Loucy (cell line): ENCODE data around the gene CNTFR.

ENCODE experiments used
- H2AFZ ChIP-seq: fragments of 200-600 bp; sonication (generic); 2 replicates; pipeline ENCODE4 v1.6.0; 2016; ENCODE audit warnings: antibody characterized with exemption, mild to moderate bottlenecking, low read length, moderate library complexity
- H3F3A ChIP-seq: fragments of 200-600 bp; 2 replicates; pipeline ENCODE4 v1.6.0; 2016; ENCODE audit warnings: antibody characterized with exemption, low read depth, mild to moderate bottlenecking
- H3K27me3 ChIP-seq: fragments of 200-600 bp; sonication (generic); 2 replicates; pipeline ENCODE4 v1.6.1; 2014; ENCODE audit warnings: low read length, mild to moderate bottlenecking; ENCODE audit not compliant: insufficient read depth, poor library complexity, severe bottlenecking
- H3K36me3 ChIP-seq: fragments of 200-600 bp; sonication (generic); 2 replicates; pipeline ENCODE4 v1.6.1; 2016; ENCODE audit warnings: low read length; ENCODE audit not compliant: insufficient read depth
- H3K4me1 ChIP-seq: fragments of 200-600 bp; sonication (generic); 2 replicates; pipeline ENCODE4 v1.5.1; 2014; ENCODE audit warnings: low read length, mild to moderate bottlenecking; ENCODE audit not compliant: insufficient read depth, poor library complexity, severe bottlenecking
- H3K4me2 ChIP-seq: fragments of 200-600 bp; sonication (generic); 2 replicates; pipeline ENCODE4 v1.6.0; 2014; ENCODE audit warnings: antibody characterized with exemption, low read length, low read depth, mild to moderate bottlenecking; ENCODE audit not compliant: poor library complexity, severe bottlenecking
- H3K4me3 ChIP-seq: fragments of 200-600 bp; sonication (generic); 2 replicates; pipeline ENCODE4 v1.5.1; 2014; ENCODE audit warnings: low read length, mild to moderate bottlenecking, mixed read lengths; ENCODE audit not compliant: poor library complexity, severe bottlenecking
- H3K79me2 ChIP-seq: fragments of 200-600 bp; sonication (generic); 2 replicates; pipeline ENCODE4 v1.6.1; 2014; ENCODE audit warnings: low read length; ENCODE audit not compliant: insufficient read depth
- H3K9ac ChIP-seq: fragments of 200-600 bp; sonication (generic); 2 replicates; pipeline ENCODE4 v1.6.0; 2014; ENCODE audit warnings: mild to moderate bottlenecking, low read depth, low read length, moderate library complexity; ENCODE audit not compliant: poor library complexity, severe bottlenecking
- H3K9me2 ChIP-seq: fragments of 200-600 bp; sonication (generic); replicated peaks from 2 replicates; pipeline ENCODE4 v1.6.1; 2016; ENCODE audit warnings: low read depth, low read length, mixed read lengths
- H3K9me3 ChIP-seq: fragments of 200-600 bp; sonication (generic); 2 replicates; pipeline ENCODE4 v1.6.1; 2014; ENCODE audit warnings: mild to moderate bottlenecking, antibody characterized with exemption, low read length, low read depth; ENCODE audit not compliant: insufficient read depth
- H4K20me1 ChIP-seq: fragments of 200-600 bp; sonication (generic); 2 replicates; pipeline ENCODE4 v1.6.0; 2014; ENCODE audit warnings: antibody characterized with exemption, low read length, mild to moderate bottlenecking; ENCODE audit not compliant: insufficient read depth, poor library complexity, severe bottlenecking
- EZH2phosphoT487 ChIP-seq: fragments of 200-600 bp; IDR thresholded peaks from 2 replicates; pipeline ENCODE4 v1.6.1; 2018; ENCODE audit warnings: antibody characterized with exemption, mild to moderate bottlenecking, moderate library complexity, borderline replicate concordance
- TF ChIP-seq, protein P1 (sequence below): fragments of 200-600 bp; sonication (generic); conservative IDR thresholded peaks from 2 replicates; pipeline ENCODE4 v1.5.1; 2014; ENCODE audit warnings: mild to moderate bottlenecking, antibody characterized with exemption, low read length

Gene CNTFR

DNA sequence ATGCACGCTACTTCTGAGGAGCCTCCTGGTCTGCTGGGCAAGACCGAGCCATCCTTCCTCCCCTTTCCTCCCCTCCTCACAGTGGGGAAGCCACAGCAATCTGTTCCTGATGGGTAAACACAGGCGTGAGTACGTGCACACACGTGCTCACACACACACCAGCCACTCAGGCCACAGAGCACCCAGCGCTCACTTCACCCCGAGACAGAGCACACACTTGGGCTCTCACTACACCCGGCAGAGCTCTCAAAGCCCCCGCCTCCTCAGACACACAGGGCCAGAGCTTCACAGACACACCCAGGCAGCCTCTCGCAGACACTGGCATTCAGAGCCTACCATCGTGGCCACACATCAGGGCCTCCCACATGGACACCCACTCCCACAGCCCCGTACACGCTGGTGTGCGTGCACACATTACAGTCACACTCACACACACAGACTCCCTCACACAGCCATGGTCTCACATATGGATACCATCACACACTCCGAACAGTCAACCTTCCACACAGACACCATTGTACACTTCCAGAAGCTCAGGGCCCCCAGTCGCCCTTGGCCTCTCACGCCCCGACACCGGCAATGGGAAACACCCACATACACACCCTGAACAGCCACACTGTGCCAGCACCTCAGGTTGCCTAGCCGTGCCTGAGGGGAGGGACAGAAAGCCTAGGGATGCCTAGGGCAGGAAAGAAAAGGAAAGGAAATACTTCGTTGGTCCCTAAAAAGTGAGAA, 13.5 kb downstream of the CNTFR start:
- no peaks in the 10 kb centered on the region for H3F3A ChIP-seq
- H3K79me2 ChIP-seq, result no peaks in the 10 kb centered on the region
- TF ChIP-seq, protein P1, sequence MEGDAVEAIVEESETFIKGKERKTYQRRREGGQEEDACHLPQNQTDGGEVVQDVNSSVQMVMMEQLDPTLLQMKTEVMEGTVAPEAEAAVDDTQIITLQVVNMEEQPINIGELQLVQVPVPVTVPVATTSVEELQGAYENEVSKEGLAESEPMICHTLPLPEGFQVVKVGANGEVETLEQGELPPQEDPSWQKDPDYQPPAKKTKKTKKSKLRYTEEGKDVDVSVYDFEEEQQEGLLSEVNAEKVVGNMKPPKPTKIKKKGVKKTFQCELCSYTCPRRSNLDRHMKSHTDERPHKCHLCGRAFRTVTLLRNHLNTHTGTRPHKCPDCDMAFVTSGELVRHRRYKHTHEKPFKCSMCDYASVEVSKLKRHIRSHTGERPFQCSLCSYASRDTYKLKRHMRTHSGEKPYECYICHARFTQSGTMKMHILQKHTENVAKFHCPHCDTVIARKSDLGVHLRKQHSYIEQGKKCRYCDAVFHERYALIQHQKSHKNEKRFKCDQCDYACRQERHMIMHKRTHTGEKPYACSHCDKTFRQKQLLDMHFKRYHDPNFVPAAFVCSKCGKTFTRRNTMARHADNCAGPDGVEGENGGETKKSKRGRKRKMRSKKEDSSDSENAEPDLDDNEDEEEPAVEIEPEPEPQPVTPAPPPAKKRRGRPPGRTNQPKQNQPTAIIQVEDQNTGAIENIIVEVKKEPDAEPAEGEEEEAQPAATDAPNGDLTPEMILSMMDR, result no peak
- TF ChIP-seq EZH2phosphoT487, result no peak
- H3K36me3 ChIP-seq, result no peaks in the 10 kb centered on the region
- H3K9me2 ChIP-seq, result no peaks in the 10 kb centered on the region
- H3K9ac ChIP-seq, result no peak overlapping the region
- H3K4me2 ChIP-seq, result no peak overlapping the region
- H3K4me3 ChIP-seq, result no peak overlapping the region
- H2AFZ ChIP-seq, result no peak overlapping the region
- H4K20me1 ChIP-seq, result no peaks in the 10 kb centered on the region
- H3K4me1 ChIP-seq, result no peaks in the 10 kb centered on the region
- no peaks in the 10 kb centered on the region for H3K9me3 ChIP-seq
- H3K27me3 ChIP-seq, result no peaks in the 10 kb centered on the region

DNA sequence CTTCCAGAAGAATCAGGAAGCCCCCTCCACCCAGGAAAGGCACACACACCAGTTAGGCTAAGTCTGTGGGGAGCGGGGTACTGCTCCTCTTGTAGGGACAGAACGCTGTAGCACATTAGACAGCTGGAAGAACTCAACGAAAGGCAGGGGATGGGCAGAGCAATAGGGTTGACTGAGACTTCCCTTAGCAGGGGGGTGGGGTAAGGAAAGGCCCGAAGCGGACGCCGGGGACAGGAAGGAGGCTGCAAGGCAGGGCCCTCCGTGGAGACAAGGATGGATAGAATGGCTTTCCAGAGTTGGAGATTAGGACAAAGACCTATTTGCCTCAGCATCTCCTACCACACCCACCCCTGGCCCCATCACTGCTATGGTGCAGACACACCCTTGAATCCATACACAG, 14.3 kb downstream of the CNTFR start:
- Histone ChIP-seq H3K9ac (no peak overlapping the region), H3K36me3 (no peaks in the 10 kb centered on the region), H3K4me1 (no peaks in the 10 kb centered on the region), H3K27me3 (no peaks in the 10 kb centered on the region), H4K20me1 (no peaks in the 10 kb centered on the region), H3K4me3 (no peak overlapping the region), H3K79me2 (no peaks in the 10 kb centered on the region), H3K9me3 (no peaks in the 10 kb centered on the region), H3K4me2 (no peak overlapping the region), H2AFZ (no peak overlapping the region), H3F3A (no peaks in the 10 kb centered on the region), H3K9me2 (no peaks in the 10 kb centered on the region)
- TF ChIP-seq EZH2phosphoT487, result no peak
- TF ChIP-seq, protein P1, result no peak

DNA sequence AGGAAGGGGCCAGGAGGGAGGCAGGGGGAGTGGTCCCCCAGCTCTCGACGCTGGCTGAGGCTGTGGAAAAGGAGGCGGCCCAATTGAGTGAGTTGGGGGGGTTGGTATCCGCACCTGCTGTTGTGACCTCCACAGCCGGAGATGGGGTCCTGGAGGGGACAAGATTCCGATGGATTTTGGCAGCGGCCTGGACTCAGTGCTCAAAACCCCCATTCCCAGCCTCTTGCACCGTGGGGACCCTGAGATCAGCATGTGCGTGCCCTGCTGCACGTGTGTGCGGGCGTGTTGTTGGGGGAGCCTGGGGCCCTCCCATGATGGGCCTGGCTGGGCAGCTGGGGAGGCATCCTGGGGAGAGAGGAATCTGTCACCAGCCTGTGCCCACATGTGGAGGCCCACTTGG, 15.0 kb downstream of the CNTFR start:
- Histone ChIP-seq H3K27me3 (no peaks in the 10 kb centered on the region), H3K9ac (no peak overlapping the region), H3K36me3 (no peaks in the 10 kb centered on the region), H3K4me1 (no peaks in the 10 kb centered on the region), H2AFZ (no peak overlapping the region), H3K4me2 (no peak overlapping the region), H4K20me1 (no peaks in the 10 kb centered on the region), H3K9me3 (no peaks in the 10 kb centered on the region), H3K79me2 (no peaks in the 10 kb centered on the region), H3K9me2 (no peaks in the 10 kb centered on the region), H3K4me3 (no peak overlapping the region), H3F3A (no peaks in the 10 kb centered on the region)
- TF ChIP-seq, protein P1, result no peak
- TF ChIP-seq EZH2phosphoT487, result no peak
